ENCODE measurements around the gene VTI1A.

DNA sequence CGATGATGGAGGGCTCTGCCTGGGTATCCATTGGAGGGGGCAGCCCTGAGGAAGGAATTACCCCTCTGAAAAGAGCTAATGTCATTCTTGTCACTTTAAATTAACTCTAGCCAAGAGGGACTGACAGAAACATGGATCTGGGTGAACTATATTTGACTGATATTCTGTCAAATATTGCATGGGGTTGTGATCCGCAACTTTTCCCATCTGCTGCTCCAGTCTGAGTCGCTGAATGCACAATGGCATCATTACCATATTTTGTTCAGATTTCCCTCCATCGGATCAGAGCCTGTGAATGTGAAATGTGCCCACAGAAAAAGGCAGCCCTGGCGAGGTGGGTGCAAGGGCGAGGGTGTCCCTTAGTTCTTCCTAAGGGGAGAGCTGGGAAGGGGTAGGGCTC, 402.5 kb downstream of the VTI1A start:
- no peak for TF ChIP-seq POLR2A (IDR thresholded peaks at IDR 0.05)
- TF ChIP-seq, protein P1, sequence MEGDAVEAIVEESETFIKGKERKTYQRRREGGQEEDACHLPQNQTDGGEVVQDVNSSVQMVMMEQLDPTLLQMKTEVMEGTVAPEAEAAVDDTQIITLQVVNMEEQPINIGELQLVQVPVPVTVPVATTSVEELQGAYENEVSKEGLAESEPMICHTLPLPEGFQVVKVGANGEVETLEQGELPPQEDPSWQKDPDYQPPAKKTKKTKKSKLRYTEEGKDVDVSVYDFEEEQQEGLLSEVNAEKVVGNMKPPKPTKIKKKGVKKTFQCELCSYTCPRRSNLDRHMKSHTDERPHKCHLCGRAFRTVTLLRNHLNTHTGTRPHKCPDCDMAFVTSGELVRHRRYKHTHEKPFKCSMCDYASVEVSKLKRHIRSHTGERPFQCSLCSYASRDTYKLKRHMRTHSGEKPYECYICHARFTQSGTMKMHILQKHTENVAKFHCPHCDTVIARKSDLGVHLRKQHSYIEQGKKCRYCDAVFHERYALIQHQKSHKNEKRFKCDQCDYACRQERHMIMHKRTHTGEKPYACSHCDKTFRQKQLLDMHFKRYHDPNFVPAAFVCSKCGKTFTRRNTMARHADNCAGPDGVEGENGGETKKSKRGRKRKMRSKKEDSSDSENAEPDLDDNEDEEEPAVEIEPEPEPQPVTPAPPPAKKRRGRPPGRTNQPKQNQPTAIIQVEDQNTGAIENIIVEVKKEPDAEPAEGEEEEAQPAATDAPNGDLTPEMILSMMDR (IDR thresholded peaks at IDR 0.05): no peak

All from thyroid gland (tissue), 4 donors.